Stomach (tissue), 9 donors: Measurements from ENCODE around the gene LCE3B. TPM values are rescaled to one million over a fixed set of nuclear protein-coding genes. Genes with fewer than 3 reads are reported as not detected.

ENCODE experiments used
- DNase-seq, 2 donors: peaks; one replicate each; pipeline versions ENCODE4 v3.0.0 to v3.0.0-alpha.2; 2013 to 2019
- H3K27ac ChIP-seq, 5 donors: fragments of 200-600 bp in 4 of 5; sonication (generic) in 4 of 5; one replicate each; pipeline ENCODE4 v1.5.1; 2013 to 2019; ENCODE audit warnings: mild to moderate bottlenecking in 1 of 5, moderate library complexity in 1 of 5
- H3K27me3 ChIP-seq, 3 donors: fragments of 200-600 bp; sonication (generic); one replicate each; pipeline ENCODE4 v1.5.1; 2017 to 2019; ENCODE audit warnings: mixed run types in 1 of 3
- H3K36me3 ChIP-seq, 4 donors: fragments of 200-600 bp; sonication (generic); 1 replicate in 3 of 4; 2 replicates in 1 of 4; pipeline ENCODE4 v1.5.1; 2016 to 2019
- H3K4me1 ChIP-seq, 4 donors: fragments of 200-600 bp; sonication (generic); one replicate each; pipeline ENCODE4 v1.5.1; 2016 to 2019
- H3K4me3 ChIP-seq, 4 donors: fragments of 200-600 bp; sonication (generic) in 3 of 4; one replicate each; pipeline ENCODE4 v1.5.1; 2016 to 2019; ENCODE audit warnings: mild to moderate bottlenecking in 1 of 4
- H3K9me3 ChIP-seq, 4 donors: fragments of 200-600 bp; sonication (generic); one replicate each; pipeline ENCODE4 v1.5.1; 2016 to 2019
- EP300 ChIP-seq: sonication (generic); formaldehyde crosslinking; IDR thresholded peaks from one replicate; pipeline ENCODE4 v1.6.1; 2017; ENCODE audit warnings: antibody characterized with exemption
- POLR2A ChIP-seq, 4 donors: fragments of 450-650 bp; IDR thresholded peaks; one replicate each; pipeline ENCODE4 v1.6.1; 2016; ENCODE audit warnings: antibody characterized with exemption in 4 of 4, control low read depth in 2 of 4, mild to moderate bottlenecking in 1 of 4, moderate library complexity in 1 of 4
- POLR2AphosphoS5 ChIP-seq, 3 donors: sonication (generic); formaldehyde crosslinking; IDR thresholded peaks; one replicate each; pipeline ENCODE4 v1.6.1; 2016; ENCODE audit warnings: antibody characterized with exemption in 3 of 3
- WGBS, 5 donors: extraction: QIAGEN DNeasy Blood & Tissue Kit in 3 of 5; methylation state at CpG; one replicate each; pipeline versions ENCODE4 v1.1.5 to v1.1.7; 2013 to 2018; 5-methylcytosine and 5-hydroxymethylcytosine counted together
- intact Hi-C: fragments of 100-400 bp; cut with DNase I; formaldehyde crosslinking; loops from one replicate; pipeline ENCODE4 v1.15.1; 2023; ENCODE audit warnings: low total_unique reads
- polyA plus RNA-seq, 3 donors: library from polyadenylated mRNA; stranded (reverse); fragments of 200-250 nt; gene quantifications; one replicate each; pipeline ENCODE4 v1.2.3, GENCODE V29; 2013
- total RNA-seq, 5 donors: library from RNA; depleted of rRNA; stranded (reverse); fragments of >200 nt; gene quantifications; one replicate each; pipeline versions ENCODE4 v1.1.0 to v1.2.3, GENCODE V29; 2014 to 2016
- TF ChIP-seq, protein P1 (sequence below), 7 experiments: fragments of 450-650 bp in 4 of 7; fragments of 200-600 bp in 3 of 7; sonication (generic) in 3 of 7; IDR thresholded peaks; one replicate each; pipeline ENCODE4 v1.5.1; 2016 to 2019; ENCODE audit warnings: antibody characterized with exemption in 7 of 7, control low read depth in 2 of 7, mild to moderate bottlenecking in 1 of 7
- donor health status: healthy with polysubstance abuse.
- donor health status: Bipolar disorder and iron deficiency.
- donor health status: healthy.

The LCE3B gene
- total and polyA plus RNA-seq, 8 donors = not detected

DNA sequence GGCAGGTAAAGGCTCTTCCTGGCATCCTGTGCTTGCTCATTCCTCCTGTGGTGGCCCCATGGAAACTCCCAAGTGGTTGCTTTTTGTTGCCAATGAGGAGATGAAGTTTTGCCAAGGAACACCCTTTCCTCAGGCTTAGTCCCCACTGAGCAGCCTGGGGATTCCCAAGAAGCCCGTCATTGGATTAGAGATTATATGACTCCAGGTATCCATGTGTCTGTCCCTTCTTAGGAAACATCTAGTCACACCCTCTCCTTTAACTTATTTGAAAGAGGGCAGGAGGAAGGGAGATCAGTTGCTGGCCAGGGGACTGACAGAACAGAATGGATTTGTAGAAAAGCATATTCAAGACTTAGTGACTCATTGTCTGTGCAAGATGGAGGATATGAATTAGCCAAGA, 13.1 kb downstream of the LCE3B start:
- Histone ChIP-seq H3K4me3 (no peak overlapping the region), H3K9me3 (peaks cover 0 to 23% (median 8%) of the 10 kb centered on the region in 4 donors), H3K27ac (no peak overlapping the region), H3K27me3 (peaks cover 0 to 34% (median 0%) of the 10 kb centered on the region in 3 donors), H3K36me3 (no peaks in the 10 kb centered on the region), H3K4me1 (no peaks in the 10 kb centered on the region)
- no peak for DNase-seq
- WGBS, 5 donors = 63 to 97% (median 82%) methylated on average over 1 of the region's 1 CpG
- intact Hi-C loops = no loop called here
- TF ChIP-seq POLR2AphosphoS5 (IDR thresholded peaks at IDR 0.05) (no peak), POLR2A (IDR thresholded peaks at IDR 0.05) (no peak), EP300 (no peak)
- TF ChIP-seq, protein P1, sequence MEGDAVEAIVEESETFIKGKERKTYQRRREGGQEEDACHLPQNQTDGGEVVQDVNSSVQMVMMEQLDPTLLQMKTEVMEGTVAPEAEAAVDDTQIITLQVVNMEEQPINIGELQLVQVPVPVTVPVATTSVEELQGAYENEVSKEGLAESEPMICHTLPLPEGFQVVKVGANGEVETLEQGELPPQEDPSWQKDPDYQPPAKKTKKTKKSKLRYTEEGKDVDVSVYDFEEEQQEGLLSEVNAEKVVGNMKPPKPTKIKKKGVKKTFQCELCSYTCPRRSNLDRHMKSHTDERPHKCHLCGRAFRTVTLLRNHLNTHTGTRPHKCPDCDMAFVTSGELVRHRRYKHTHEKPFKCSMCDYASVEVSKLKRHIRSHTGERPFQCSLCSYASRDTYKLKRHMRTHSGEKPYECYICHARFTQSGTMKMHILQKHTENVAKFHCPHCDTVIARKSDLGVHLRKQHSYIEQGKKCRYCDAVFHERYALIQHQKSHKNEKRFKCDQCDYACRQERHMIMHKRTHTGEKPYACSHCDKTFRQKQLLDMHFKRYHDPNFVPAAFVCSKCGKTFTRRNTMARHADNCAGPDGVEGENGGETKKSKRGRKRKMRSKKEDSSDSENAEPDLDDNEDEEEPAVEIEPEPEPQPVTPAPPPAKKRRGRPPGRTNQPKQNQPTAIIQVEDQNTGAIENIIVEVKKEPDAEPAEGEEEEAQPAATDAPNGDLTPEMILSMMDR (IDR thresholded peaks at IDR 0.05) = no peak

DNA sequence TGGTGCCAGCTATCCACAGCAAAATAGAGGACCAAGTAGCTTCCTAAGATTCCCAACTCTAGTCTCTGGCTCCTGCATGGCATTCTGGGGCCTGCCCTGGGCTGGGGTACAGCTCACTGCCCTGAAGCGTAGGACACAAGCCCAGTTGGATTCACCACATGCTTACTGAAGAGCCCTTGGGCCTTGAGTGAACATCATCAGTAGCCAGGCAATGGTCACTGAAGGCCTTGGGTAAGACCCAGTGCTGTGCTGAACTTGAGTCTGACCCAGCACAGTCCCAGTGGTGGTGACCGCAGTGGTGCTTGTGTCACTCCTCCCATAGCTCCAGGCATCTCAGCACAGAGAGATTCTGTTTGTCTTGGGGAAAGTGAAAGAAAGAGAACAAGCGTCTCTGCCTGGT, 17.0 kb downstream of the LCE3B start:
- intact Hi-C loops = no loop called here
- Histone ChIP-seq H3K27me3 (peaks cover 0 to 18% (median 0%) of the 10 kb centered on the region in 3 donors), H3K4me3 (no peak overlapping the region), H3K36me3 (no peaks in the 10 kb centered on the region), H3K4me1 (no peaks in the 10 kb centered on the region), H3K9me3 (peaks cover 0 to 23% (median 14%) of the 10 kb centered on the region in 4 donors), H3K27ac (no peak overlapping the region)
- WGBS, 5 donors = 86 to 95% (median 94%) methylated on average over 3 of the region's 3 CpGs
- TF ChIP-seq POLR2AphosphoS5 (IDR thresholded peaks at IDR 0.05) (no peak), POLR2A (IDR thresholded peaks at IDR 0.05) (no peak), EP300 (no peak)
- TF ChIP-seq, protein P1 (IDR thresholded peaks at IDR 0.05) = no peak
- no peak for DNase-seq

DNA sequence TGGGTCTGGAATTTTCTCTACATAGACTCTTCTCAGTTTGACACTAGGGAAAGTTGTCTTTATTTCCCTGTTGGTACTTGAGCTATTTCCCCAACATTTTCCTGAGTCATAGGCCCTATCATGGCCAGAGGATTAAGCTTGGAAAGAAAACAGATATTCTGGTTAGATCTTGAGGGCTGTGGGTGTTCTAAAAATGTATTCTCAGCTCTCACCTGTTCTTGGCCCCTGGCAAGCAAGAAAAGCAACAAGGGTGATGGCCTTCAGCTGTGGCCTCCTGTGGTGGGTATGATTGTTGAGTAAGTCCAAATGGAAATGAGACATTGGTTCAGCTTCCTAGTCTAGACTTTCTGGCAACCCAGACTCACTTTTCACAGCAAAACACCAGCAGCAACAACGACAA, 26.7 kb downstream of the LCE3B start:
- TF ChIP-seq POLR2A (IDR thresholded peaks at IDR 0.05) = no peak
- TF ChIP-seq, protein P1 (IDR thresholded peaks at IDR 0.05) = no peak
- no peak for TF ChIP-seq POLR2AphosphoS5 (IDR thresholded peaks at IDR 0.05)
- TF ChIP-seq EP300 = no peak
- no peaks in the 10 kb centered on the region for H3K36me3 ChIP-seq
- peaks cover 0 to 8% (median 3%) of the 10 kb centered on the region in 4 donors for H3K9me3 ChIP-seq
- no peak for DNase-seq
- 53 to 81% (median 63%) methylated on average over 1 of the region's 1 CpG for WGBS, 5 donors
- peaks cover 0 to 3% (median 0%) of the 10 kb centered on the region in 3 donors for H3K27me3 ChIP-seq
- no peaks in the 10 kb centered on the region for H3K4me1 ChIP-seq
- H3K27ac ChIP-seq = no peak overlapping the region
- intact Hi-C loops = no loop called here
- H3K4me3 ChIP-seq = no peak overlapping the region

DNA sequence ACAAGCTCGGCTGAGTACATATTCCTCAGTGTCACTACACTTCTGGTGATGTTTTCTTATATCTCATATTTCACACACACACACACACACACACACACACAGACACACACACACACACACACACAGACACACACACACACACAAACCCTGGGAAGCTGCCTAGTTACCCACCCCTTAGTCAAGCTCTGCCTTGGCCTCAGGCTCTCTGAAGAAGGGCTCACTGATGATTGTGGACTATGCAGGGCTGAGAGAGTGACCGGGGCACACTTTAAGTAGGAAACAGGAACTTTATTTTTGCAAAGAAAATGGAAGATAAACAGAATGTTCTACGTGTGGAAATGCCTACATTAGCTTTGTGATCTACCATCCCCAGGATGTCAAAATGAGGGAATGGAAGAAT, 30.3 kb downstream of the LCE3B start:
- intact Hi-C loops = no loop called here
- H3K36me3 ChIP-seq = no peaks in the 10 kb centered on the region
- TF ChIP-seq POLR2A (IDR thresholded peaks at IDR 0.05) (no peak), EP300 (no peak), POLR2AphosphoS5 (IDR thresholded peaks at IDR 0.05) (no peak)
- TF ChIP-seq, protein P1 (IDR thresholded peaks at IDR 0.05) = no peak
- no peak for DNase-seq
- peaks cover 0 to 12% (median 0%) of the 10 kb centered on the region in 3 donors for H3K27me3 ChIP-seq
- H3K4me3 ChIP-seq = no peak overlapping the region
- WGBS, 5 donors = 53 to 59% (median 57%) methylated on average over 3 of the region's 3 CpGs
- H3K9me3 ChIP-seq = peaks cover 0 to 2% (median 0%) of the 10 kb centered on the region in 4 donors
- no peaks in the 10 kb centered on the region for H3K4me1 ChIP-seq
- no peak overlapping the region for H3K27ac ChIP-seq
